A549 treated with ZK216348 at 1 μM for 4 hours (cell line): ENCODE data around the gene ZNF844. TPM values are rescaled to one million over a fixed set of nuclear protein-coding genes. Genes with fewer than 3 reads are reported as not detected.

Experiments used
- total RNA-seq: library from RNA; stranded (reverse); fragments of 200-300 nt; extraction: Qiagen RNA extraction; gene quantifications from 5 replicates; pipeline ENCODE4 v1.2.3, GENCODE V29; 2022; ENCODE audit warnings: low read depth

The ZNF844 gene
- not detected in 5 replicates for total RNA-seq

DNA sequence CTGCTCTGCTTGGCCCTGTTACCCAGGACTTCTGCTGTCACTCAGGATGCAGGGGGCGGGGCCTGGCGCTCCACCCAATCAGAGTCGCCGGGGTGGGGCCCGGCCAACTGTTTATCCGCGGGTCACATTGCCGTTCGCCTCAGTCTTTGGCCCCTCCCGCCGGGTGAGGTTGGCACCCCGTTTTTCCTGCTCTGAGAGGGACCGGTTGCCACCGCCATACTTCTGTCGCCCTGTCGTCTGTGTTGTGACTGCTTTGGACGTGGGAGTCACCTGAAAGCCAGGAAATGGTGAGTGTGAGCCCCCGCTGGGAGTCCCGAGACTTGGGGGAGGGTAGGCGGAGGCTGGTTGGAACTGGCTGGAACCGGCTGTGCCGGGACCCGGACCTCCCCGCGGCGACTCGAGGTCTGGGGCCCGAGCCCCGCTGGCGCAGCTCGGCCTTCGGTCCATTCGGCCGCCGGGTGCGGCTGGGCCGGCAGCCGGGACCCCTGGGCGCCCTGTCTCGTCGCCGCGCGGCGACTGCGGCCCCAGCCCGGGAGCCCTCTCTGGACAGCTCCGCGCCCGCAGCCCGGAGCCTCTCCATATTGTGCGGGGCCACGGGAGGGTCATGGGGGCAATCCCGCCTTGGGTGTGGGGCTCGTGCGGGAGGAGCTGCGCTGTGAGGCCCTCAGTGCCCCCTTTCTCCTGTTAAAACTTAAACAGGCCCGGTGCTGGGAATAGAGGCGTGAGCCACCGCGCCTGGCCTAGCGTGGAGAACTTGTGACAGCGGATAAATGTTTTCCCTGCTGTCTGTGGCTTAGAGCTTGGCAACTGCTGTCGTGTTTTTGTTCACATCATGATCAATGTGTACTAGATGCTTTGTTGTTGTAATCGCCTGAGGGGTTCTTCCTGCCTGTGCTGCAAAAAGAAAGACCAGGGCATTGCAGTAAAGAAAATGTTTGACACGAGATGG, at the start of gene ZNF844:
ZNF844 (plus strand) TSS at position 142 of the 949 bp plus-strand sequence; CDS start at position 285, 143 bp downstream.

GRCh38 chr19:12035220-12036172, 29.0 kb upstream of the ZNF844 start, which contains the start of gene ZNF433:
Gene ZNF433, minus strand, starts transcription at chr19:12035679. Its CDS starts 140 bp downstream, at chr19:12035539.

DNA sequence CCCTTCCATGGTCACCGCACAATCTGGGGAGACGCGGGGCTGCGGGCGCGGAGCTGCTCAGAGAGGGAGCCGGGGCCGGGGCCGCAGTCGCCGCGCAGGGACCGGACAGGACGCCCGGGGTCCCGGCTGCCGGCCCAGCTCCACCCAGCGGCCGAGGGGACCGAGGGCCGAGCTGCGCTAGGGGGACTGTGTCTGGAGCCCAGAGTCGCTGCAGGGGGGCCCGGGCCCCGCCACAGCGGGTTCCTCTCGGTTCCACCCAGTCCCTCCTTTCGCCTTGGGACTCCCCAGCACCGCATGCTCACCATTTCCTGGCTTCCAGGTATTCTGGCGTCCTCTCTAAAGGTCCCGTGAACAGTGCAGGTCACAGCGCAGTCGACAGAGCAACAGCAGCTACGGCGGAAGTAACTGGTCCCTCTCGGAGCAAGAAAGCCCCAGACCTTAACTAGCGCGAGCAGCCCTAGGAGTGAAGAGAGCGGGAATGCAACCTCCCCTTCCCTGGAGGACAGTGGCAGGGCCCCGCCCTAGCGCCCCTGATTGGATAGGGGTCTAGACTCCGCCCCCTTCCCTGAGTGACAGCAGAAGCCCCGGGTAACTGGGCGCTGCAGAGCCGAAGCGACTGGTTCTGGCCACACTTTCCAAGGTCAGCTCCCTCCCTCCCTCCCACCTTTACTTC, 11.9 kb upstream of the ZNF844 start, which contains the start of gene ZNF878:
ZNF878 (minus strand) TSS at position 465 of the 673 bp plus-strand sequence; CDS start at position 305, 160 bp downstream.

Other genes starting within 250 kb of the ZNF844 start
- gene ZNF439, start 216.0 kb upstream of the ZNF844 start, total RNA-seq = not detected in 5 replicates
- not detected in 5 replicates for gene ZNF69, start 176.9 kb upstream of the ZNF844 start, total RNA-seq
- gene ZNF700, start 139.6 kb upstream of the ZNF844 start, total RNA-seq = 0.19 to 0.35 TPM (median 0.30 TPM) in 5 replicates
- not detected in 5 replicates for gene ZNF763, start 99.7 kb upstream of the ZNF844 start, total RNA-seq
- not detected in 5 replicates for gene ZNF433, start 29.1 kb upstream of the ZNF844 start, total RNA-seq
- not detected in 5 replicates for gene ZNF878, start 11.8 kb upstream of the ZNF844 start, total RNA-seq
- 0.11 to 0.44 TPM (median 0.25 TPM) in 4 of 5 replicates, not detected in the other for gene ZNF20, start 75.6 kb downstream of the ZNF844 start, total RNA-seq
- gene ZNF625, start 92.0 kb downstream of the ZNF844 start, total RNA-seq = not detected in 5 replicates
- 1.2 to 2.1 TPM (median 1.7 TPM) in 5 replicates for gene ZNF136, start 98.4 kb downstream of the ZNF844 start, total RNA-seq
- gene ZNF44, start 230.2 kb downstream of the ZNF844 start, total RNA-seq = 0.68 to 1.3 TPM (median 0.85 TPM) in 5 replicates